ENCODE measurements around the gene GAS7. TPM values are rescaled to one million over a fixed set of nuclear protein-coding genes. Genes with fewer than 3 reads are reported as not detected.

The GAS7 gene
- total RNA-seq, 1 donor from 2014 or later, result 2.9 TPM

- H3K4me1 Mint-ChIP-seq, result peaks cover 14% of the 10 kb centered on the region
- H3K36me3 ChIP-seq, result no peaks in the 10 kb centered on the region
- H3K4me3 ChIP-seq, result no peak overlapping the region
- H3K9me3 ChIP-seq (ENCODE audit: low read depth), result no peaks in the 10 kb centered on the region
- H4K20me1 ChIP-seq (ENCODE audit: low read depth), result no peaks in the 10 kb centered on the region
- H3K27ac ChIP-seq, result no peak overlapping the region
- no peak overlapping the region for H3K9ac ChIP-seq
- peaks cover 26% of the 10 kb centered on the region for H3K9me3 Mint-ChIP-seq
- no peak for DNase-seq (ENCODE audit: low spot score)
- peaks cover 12% of the 10 kb centered on the region for H3K27me3 ChIP-seq
- no peaks in the 10 kb centered on the region for H3K79me2 ChIP-seq (ENCODE audit: low read depth)
- no peak overlapping the region for H3K4me3 Mint-ChIP-seq
- peaks cover 5% of the 10 kb centered on the region for H3F3A ChIP-seq (ENCODE audit: low read depth)
- no peak overlapping the region for H3K4me2 ChIP-seq
- no peak for TF ChIP-seq CTCF (IDR thresholded peaks at IDR 0.05)
- no peak for TF ChIP-seq EZH2phosphoT487 (IDR thresholded peaks at IDR 0.05)
- no peak for TF ChIP-seq EZH2 (IDR thresholded peaks at IDR 0.05)
- no peak overlapping the region for H2AFZ ChIP-seq (replicated peaks)
- no peaks in the 10 kb centered on the region for H3K36me3 Mint-ChIP-seq
- H3K27me3 Mint-ChIP-seq (ENCODE audit: insufficient read depth, low read depth), result peaks cover 12% of the 10 kb centered on the region
- peaks cover 9% of the 10 kb centered on the region for H3K4me1 ChIP-seq
- H3K27ac Mint-ChIP-seq, result no peak overlapping the region
Observed at GRCh38 chr17:10205549-10206185, 7.3 kb upstream of the GAS7 start.

- no peaks in the 10 kb centered on the region for H3K79me2 ChIP-seq (ENCODE audit: low read depth)
- no peak overlapping the region for H3K4me2 ChIP-seq
- H3K9me3 ChIP-seq (ENCODE audit: low read depth), result no peaks in the 10 kb centered on the region
- no peaks in the 10 kb centered on the region for H3K4me1 ChIP-seq
- Mint-ChIP-seq H3K27ac (no peak overlapping the region), H3K4me1 (peaks cover 8% of the 10 kb centered on the region), H3K9me3 (peaks cover 37% of the 10 kb centered on the region), H3K36me3 (peaks cover 4% of the 10 kb centered on the region), H3K4me3 (no peak overlapping the region), H3K27me3 (ENCODE audit: insufficient read depth, low read depth) (peaks cover 31% of the 10 kb centered on the region)
- peaks cover 51% of the 10 kb centered on the region for H3K27me3 ChIP-seq
- H2AFZ ChIP-seq (replicated peaks), result no peak overlapping the region
- no peaks in the 10 kb centered on the region for H3F3A ChIP-seq (ENCODE audit: low read depth)
- no peak overlapping the region for H3K9ac ChIP-seq
- no peak overlapping the region for H3K4me3 ChIP-seq
- H4K20me1 ChIP-seq (ENCODE audit: low read depth), result no peaks in the 10 kb centered on the region
- DNase-seq (ENCODE audit: low spot score), result no peak
- no peak for TF ChIP-seq CTCF (IDR thresholded peaks at IDR 0.05)
- no peak for TF ChIP-seq EZH2phosphoT487 (IDR thresholded peaks at IDR 0.05)
- TF ChIP-seq EZH2 (IDR thresholded peaks at IDR 0.05), result no peak
- no peak overlapping the region for H3K27ac ChIP-seq
- no peaks in the 10 kb centered on the region for H3K36me3 ChIP-seq
Observed at GRCh38 chr17:10201680-10202079, 3.3 kb upstream of the GAS7 start.

- H3K4me1 Mint-ChIP-seq, result peaks cover 13% of the 10 kb centered on the region
- H3K79me2 ChIP-seq (ENCODE audit: low read depth), result no peaks in the 10 kb centered on the region
- no peak overlapping the region for H3K9ac ChIP-seq
- no peaks in the 10 kb centered on the region for H3K4me1 ChIP-seq
- H3K27me3 ChIP-seq, result peaks cover 62% of the 10 kb centered on the region
- no peaks in the 10 kb centered on the region for H3F3A ChIP-seq (ENCODE audit: low read depth)
- peaks cover 41% of the 10 kb centered on the region for H3K27me3 Mint-ChIP-seq (ENCODE audit: insufficient read depth, low read depth)
- no peak overlapping the region for H3K4me3 ChIP-seq
- H3K36me3 ChIP-seq, result no peaks in the 10 kb centered on the region
- no peak overlapping the region for H3K27ac Mint-ChIP-seq
- no peak overlapping the region for H3K4me2 ChIP-seq
- H2AFZ ChIP-seq (replicated peaks), result no peak overlapping the region
- no peaks in the 10 kb centered on the region for H3K9me3 ChIP-seq (ENCODE audit: low read depth)
- no peak overlapping the region for H3K27ac ChIP-seq
- DNase-seq (ENCODE audit: low spot score), result no peak
- peaks cover 12% of the 10 kb centered on the region for H3K36me3 Mint-ChIP-seq
- H3K9me3 Mint-ChIP-seq, result peaks cover 41% of the 10 kb centered on the region
- no peaks in the 10 kb centered on the region for H4K20me1 ChIP-seq (ENCODE audit: low read depth)
- no peak overlapping the region for H3K4me3 Mint-ChIP-seq
- TF ChIP-seq EZH2 (IDR thresholded peaks at IDR 0.05), result no peak
- no peak for TF ChIP-seq CTCF (IDR thresholded peaks at IDR 0.05)
- TF ChIP-seq EZH2phosphoT487 (IDR thresholded peaks at IDR 0.05), result no peak
Observed at GRCh38 chr17:10200645-10201044, 2.2 kb upstream of the GAS7 start.
